CD4-positive, alpha-beta memory T cell (primary cell): Measurements from ENCODE around the gene ITM2C. TPM values are rescaled to one million over a fixed set of nuclear protein-coding genes. Genes with fewer than 3 reads are reported as not detected.
A peak's percentile ranks its signal among the peaks of the same experiment; 100 is the strongest.

Source experiments
- CTCF ChIA-PET: fragments of 350-600 bp; sonication (Branson Sonifier 250); formaldehyde crosslinking; loops from one replicate; lab custom pipeline; 2021; ENCODE audit warnings: inconsistent platforms; ENCODE audit not compliant: partially characterized antibody; lab: Charles Lee
- POLR2A ChIA-PET: fragments of 350-600 bp; sonication (Branson Sonifier 250); formaldehyde crosslinking; loops from one replicate; lab custom pipeline; 2021; ENCODE audit not compliant: partially characterized antibody; lab: Charles Lee
- DNase-seq, 5 donors: peaks; one replicate each; pipeline versions ENCODE4 v3.0.0 to v3.0.0-alpha.2; 2020 to 2022; ENCODE audit warnings: mixed read lengths in 1 of 5
- H3K27ac ChIP-seq: one replicate; pipeline ENCODE4 v1.7.0; 2013; ENCODE audit warnings: low read depth, low read length
- H3K27me3 ChIP-seq: 2 replicates; pipeline ENCODE4 v1.7.0; 2013; ENCODE audit warnings: mild to moderate bottlenecking, low read length, moderate library complexity; ENCODE audit not compliant: insufficient read depth
- H3K36me3 ChIP-seq: 2 replicates; pipeline ENCODE4 v1.7.0; 2013; ENCODE audit warnings: mild to moderate bottlenecking, low read length, moderate library complexity; ENCODE audit not compliant: insufficient read depth
- H3K4me1 ChIP-seq: 2 replicates; pipeline ENCODE4 v1.7.0; 2013; ENCODE audit warnings: mild to moderate bottlenecking, low read length, moderate library complexity; ENCODE audit not compliant: insufficient read depth
- H3K4me3 ChIP-seq, 2 donors: one replicate each; pipeline ENCODE4 v1.7.0; 2013; ENCODE audit warnings: low read length in 2 of 2, mild to moderate bottlenecking in 1 of 2
- H3K9me3 ChIP-seq, 2 donors: one replicate each; pipeline ENCODE4 v1.7.0; 2013; ENCODE audit warnings: low read length in 2 of 2, control low read depth in 1 of 2; ENCODE audit not compliant: control insufficient read depth in 1 of 2
- H3K27ac Mint-ChIP-seq, 7 donors: one replicate each; pipeline ENCODE4 v1.8.0; 2020 to 2021; ENCODE audit warnings: mixed read lengths in 7 of 7, mild to moderate bottlenecking in 6 of 7, inconsistent platforms in 3 of 7, moderate library complexity in 3 of 7
- H3K27me3 Mint-ChIP-seq, 2 donors: one replicate each; pipeline ENCODE4 v1.8.0; 2020 to 2021; ENCODE audit warnings: mixed read lengths in 2 of 2
- H3K36me3 Mint-ChIP-seq, 2 donors: one replicate each; pipeline ENCODE4 v1.8.0; 2020 to 2021; ENCODE audit warnings: mixed read lengths in 2 of 2, inconsistent platforms in 1 of 2, mild to moderate bottlenecking in 1 of 2
- H3K4me1 Mint-ChIP-seq, 4 donors: one replicate each; pipeline ENCODE4 v1.8.0; 2020 to 2021; ENCODE audit warnings: mixed read lengths in 4 of 4, mild to moderate bottlenecking in 1 of 4
- H3K4me3 Mint-ChIP-seq, 8 donors: one replicate each; pipeline ENCODE4 v1.8.0; 2020 to 2021; ENCODE audit warnings: mixed read lengths in 8 of 8, mild to moderate bottlenecking in 7 of 8, moderate library complexity in 6 of 8, inconsistent platforms in 3 of 8
- H3K9me3 Mint-ChIP-seq, 8 donors: one replicate each; pipeline ENCODE4 v1.8.0; 2020 to 2021; ENCODE audit warnings: mixed read lengths in 8 of 8, mild to moderate bottlenecking in 5 of 8, inconsistent platforms in 3 of 8, moderate library complexity in 1 of 8
- intact Hi-C: fragments of 100-400 bp; cut with micrococcal nuclease; formaldehyde crosslinking; loops from one replicate; pipeline ENCODE4 v1.15.1; 2023
- polyA plus RNA-seq, 2 donors: library from polyadenylated mRNA; unstranded; fragments of 300-500 nt; fragmentation: Illumina TruSeq; gene quantifications; one replicate each; pipeline ENCODE4 v1.2.3, GENCODE V29; 2021
- total RNA-seq, 2 experiments: library from RNA; stranded (reverse); gene quantifications; one replicate each; pipeline ENCODE4 v1.2.3, GENCODE V29; 2021

Gene ITM2C
- total RNA-seq (10 to 100 TPM; 24.1 to 24.3 TPM), polyA plus RNA-seq (10 to 100 TPM; 32.5 to 40.8 TPM)

DNA sequence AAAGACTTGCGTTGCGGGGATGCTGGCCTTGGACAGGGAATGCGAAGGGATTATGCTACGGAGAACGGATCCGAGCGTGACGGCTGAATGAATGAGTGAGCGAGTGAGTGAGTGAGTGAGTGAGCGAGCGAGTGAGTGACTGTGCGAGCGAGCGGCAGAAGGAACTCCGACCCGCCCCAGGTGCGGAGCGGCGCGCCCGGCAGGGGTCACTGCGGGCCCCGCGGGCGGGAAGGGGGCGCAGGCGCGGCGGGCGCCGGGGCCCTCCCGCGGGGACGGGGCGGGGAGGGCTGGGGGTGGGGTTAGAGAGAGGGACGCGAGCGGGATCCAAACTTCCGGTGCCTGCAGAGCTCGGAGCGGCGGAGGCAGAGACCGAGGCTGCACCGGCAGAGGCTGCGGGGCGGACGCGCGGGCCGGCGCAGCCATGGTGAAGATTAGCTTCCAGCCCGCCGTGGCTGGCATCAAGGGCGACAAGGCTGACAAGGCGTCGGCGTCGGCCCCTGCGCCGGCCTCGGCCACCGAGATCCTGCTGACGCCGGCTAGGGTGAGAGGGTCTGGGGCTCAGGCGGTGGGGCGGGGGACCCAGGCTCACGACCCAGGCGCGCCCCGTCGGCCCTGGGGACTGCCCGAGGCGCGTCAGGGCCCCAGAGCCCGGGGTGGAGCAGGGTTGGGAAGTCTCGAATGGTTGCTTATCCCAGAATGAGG is at the start of gene ITM2C:
ITM2C (plus strand) TSS at position 338 of the 702 bp plus-strand sequence; CDS start at position 422, 84 bp downstream.
- intact Hi-C loops: loop anchor here (2.0 to 10.0 kb wide), 2 partner anchors 16 to 110 kb away; no protein-coding TSS in a partner anchor
- POLR2A ChIA-PET: interaction anchor here (1.0 to 1.7 kb wide), 5 partner anchors 8 to 123 kb away, joined by 3 to 8 read pairs (median 5); partner anchors contain the start of gene GPR55

GRCh38 chr2:230815088-230815487 is 49.7 kb upstream of the ITM2C start:
- Mint-ChIP-seq H3K27me3 (no peaks in the 10 kb centered on the region), H3K36me3 (peaks cover 48 to 90% of the 10 kb centered on the region in 2 donors), H3K4me3 (no peak overlapping the region), H3K4me1 (peaks cover 5 to 20% (median 13%) of the 10 kb centered on the region in 4 donors), H3K9me3 (peaks cover 0 to 1% (median 0%) of the 10 kb centered on the region in 8 donors), H3K27ac (peak overlapping the region in 6 of 7 donors; percentile 25 to 90 (median 56))
- H3K27me3 ChIP-seq: no peaks in the 10 kb centered on the region
- peaks cover 63% of the 10 kb centered on the region for H3K36me3 ChIP-seq
- DNase-seq: no peak
- H3K4me1 ChIP-seq: no peaks in the 10 kb centered on the region
- intact Hi-C loops: no loop called here
- no peaks in the 10 kb centered on the region for H3K9me3 ChIP-seq
- no peak overlapping the region for H3K27ac ChIP-seq
- ChIA-PET CTCF (interaction anchor here (1.4 to 2.8 kb wide), 2 partner anchors 9 to 18 kb away, joined by 5 to 18 read pairs; no protein-coding TSS in a partner anchor), POLR2A (interaction anchor here (0.9 kb wide), 1 partner anchor 21 kb away, joined by 3 read pairs; no protein-coding TSS in a partner anchor)
- H3K4me3 ChIP-seq: no peak overlapping the region

More for the DNA sequence above, at the start of gene ITM2C:
- no peaks in the 10 kb centered on the region for H3K36me3 ChIP-seq
- no peaks in the 10 kb centered on the region for H3K9me3 ChIP-seq
- H3K9me3 Mint-ChIP-seq: peaks cover 0 to 1% (median 0%) of the 10 kb centered on the region in 8 donors
- peak within 1 kb of the TSS; percentile 34 to 70 for H3K4me3 ChIP-seq
- H3K27ac ChIP-seq: peak within 1 kb of the TSS; percentile 45
- peak within 1 kb of the TSS; percentile 78 to 97 (median 88) for H3K27ac Mint-ChIP-seq
- H3K4me1 Mint-ChIP-seq: peaks cover 19 to 67% (median 41%) of the 10 kb centered on the region in 4 donors
- H3K36me3 Mint-ChIP-seq: peaks cover 0 to 4% of the 10 kb centered on the region in 2 donors
- CTCF ChIA-PET: interaction anchor here (1.0 to 1.6 kb wide), 8 partner anchors 8 to 705 kb away, joined by 3 to 7 read pairs (median 4); partner anchors contain the start of gene GPR55
- H3K27me3 Mint-ChIP-seq: peaks cover 0 to 2% of the 10 kb centered on the region in 2 donors
- DNase-seq: peak; percentile 71 to 81 (median 74)
- H3K4me1 ChIP-seq: peaks cover 39% of the 10 kb centered on the region
- peak within 1 kb of the TSS; percentile 86 to 97 (median 93) for H3K4me3 Mint-ChIP-seq
- H3K27me3 ChIP-seq: no peaks in the 10 kb centered on the region

- Histone ChIP-seq H3K36me3 (peaks cover 51% of the 10 kb centered on the region), H3K4me1 (no peaks in the 10 kb centered on the region), H3K27ac (no peak overlapping the region), H3K4me3 (no peak overlapping the region), H3K9me3 (no peaks in the 10 kb centered on the region), H3K27me3 (no peaks in the 10 kb centered on the region)
- CTCF ChIA-PET: interaction anchor here (0.5 to 1.4 kb wide), 5 partner anchors 9 to 36 kb away, joined by 3 to 5 read pairs (median 3); no protein-coding TSS in a partner anchor
- POLR2A ChIA-PET: no interaction called here
- Mint-ChIP-seq H3K4me3 (no peak overlapping the region), H3K27ac (peak overlapping the region in 5 of 7 donors; percentile 44 to 79 (median 64)), H3K9me3 (peaks cover 0 to 1% (median 0%) of the 10 kb centered on the region in 8 donors), H3K27me3 (no peaks in the 10 kb centered on the region), H3K4me1 (peaks cover 2 to 18% (median 10%) of the 10 kb centered on the region in 4 donors), H3K36me3 (peaks cover 39 to 82% of the 10 kb centered on the region in 2 donors)
- intact Hi-C loops: no loop called here
- DNase-seq: no peak
These were observed 48.0 kb upstream of the ITM2C start for GRCh38 chr2:230816735-230817134.

- no peaks in the 10 kb centered on the region for H3K27me3 Mint-ChIP-seq
- peaks cover 0 to 15% (median 6%) of the 10 kb centered on the region in 4 donors for H3K4me1 Mint-ChIP-seq
- Histone ChIP-seq H3K4me1 (peaks cover 5% of the 10 kb centered on the region), H3K27me3 (no peaks in the 10 kb centered on the region), H3K4me3 (no peak overlapping the region), H3K9me3 (no peaks in the 10 kb centered on the region), H3K27ac (no peak overlapping the region), H3K36me3 (peaks cover 41% of the 10 kb centered on the region)
- no peak overlapping the region for H3K4me3 Mint-ChIP-seq
- no peak for DNase-seq
- peak overlapping the region in 3 of 7 donors; percentile 31 to 37 (median 37) for H3K27ac Mint-ChIP-seq
- peaks cover 0 to 1% (median 0%) of the 10 kb centered on the region in 8 donors for H3K9me3 Mint-ChIP-seq
- POLR2A ChIA-PET: no interaction called here
- CTCF ChIA-PET: interaction anchor here (1.1 to 1.4 kb wide), 3 partner anchors 27 to 168 kb away, joined by 3 to 6 read pairs (median 3); no protein-coding TSS in a partner anchor
- intact Hi-C loops: no loop called here
- H3K36me3 Mint-ChIP-seq: peaks cover 26 to 57% of the 10 kb centered on the region in 2 donors
These were observed 45.3 kb upstream of the ITM2C start for GRCh38 chr2:230819433-230819832.

- DNase-seq: no peak
- Mint-ChIP-seq H3K4me3 (no peak overlapping the region), H3K9me3 (peaks cover 0 to 1% (median 0%) of the 10 kb centered on the region in 8 donors), H3K36me3 (peaks cover 24 to 40% of the 10 kb centered on the region in 2 donors), H3K27me3 (peaks cover 5 to 8% of the 10 kb centered on the region in 2 donors), H3K27ac (peak overlapping the region in 3 of 7 donors; percentile 3 to 39 (median 33)), H3K4me1 (peaks cover 2 to 13% (median 4%) of the 10 kb centered on the region in 4 donors)
- POLR2A ChIA-PET: no interaction called here
- Histone ChIP-seq H3K4me1 (peaks cover 8% of the 10 kb centered on the region), H3K36me3 (peaks cover 27% of the 10 kb centered on the region), H3K9me3 (no peaks in the 10 kb centered on the region), H3K4me3 (no peak overlapping the region), H3K27ac (no peak overlapping the region), H3K27me3 (no peaks in the 10 kb centered on the region)
- CTCF ChIA-PET: interaction anchor here (1.1 to 6.2 kb wide), 5 partner anchors 8 to 167 kb away, joined by 3 to 80 read pairs (median 22); no protein-coding TSS in a partner anchor
- intact Hi-C loops: loop anchor here (5.0 kb wide), 1 partner anchor 631 kb away; no protein-coding TSS in a partner anchor
These were observed 43.3 kb upstream of the ITM2C start for GRCh38 chr2:230821261-230821990.

DNA sequence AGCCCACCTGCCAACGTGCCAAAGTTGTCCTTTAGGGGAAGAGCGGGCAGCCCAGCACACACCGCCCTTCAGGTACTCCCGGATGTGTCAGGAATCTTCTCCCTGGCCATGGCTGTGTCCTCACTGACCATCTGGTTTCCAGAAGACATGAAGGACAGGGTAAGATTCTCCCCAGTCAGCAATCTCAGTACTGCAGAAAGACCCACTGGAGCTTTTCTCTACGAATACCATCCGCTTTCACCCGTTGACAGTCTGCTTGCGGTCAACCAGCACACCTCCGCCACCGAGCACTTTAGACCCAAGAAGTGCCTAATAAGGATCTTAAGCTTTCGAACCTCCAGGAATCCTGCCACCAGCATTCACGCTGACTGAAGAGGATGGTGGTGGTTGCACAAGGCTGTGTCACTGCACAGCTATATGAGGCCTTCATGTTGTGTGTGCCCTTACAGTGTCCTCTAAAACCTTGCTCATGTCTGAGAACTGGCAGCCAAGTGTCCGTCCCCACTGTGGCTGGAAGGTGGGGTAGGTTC is 42.7 kb upstream of the ITM2C start:
- peaks cover 18 to 33% of the 10 kb centered on the region in 2 donors for H3K36me3 Mint-ChIP-seq
- no peak for DNase-seq
- Histone ChIP-seq H3K4me1 (peaks cover 8% of the 10 kb centered on the region), H3K4me3 (no peak overlapping the region), H3K27ac (no peak overlapping the region), H3K36me3 (peaks cover 21% of the 10 kb centered on the region), H3K9me3 (no peaks in the 10 kb centered on the region), H3K27me3 (no peaks in the 10 kb centered on the region)
- peak overlapping the region in 1 of 7 donors; percentile 33 for H3K27ac Mint-ChIP-seq
- H3K27me3 Mint-ChIP-seq: peaks cover 11 to 13% of the 10 kb centered on the region in 2 donors
- POLR2A ChIA-PET: no interaction called here
- H3K9me3 Mint-ChIP-seq: no peaks in the 10 kb centered on the region
- H3K4me1 Mint-ChIP-seq: peaks cover 2 to 13% (median 7%) of the 10 kb centered on the region in 4 donors
- H3K4me3 Mint-ChIP-seq: no peak overlapping the region
- intact Hi-C loops: loop anchor here (5.0 kb wide), 1 partner anchor 630 kb away; no protein-coding TSS in a partner anchor
- CTCF ChIA-PET: interaction anchor here (1.1 to 6.2 kb wide), 7 partner anchors 8 to 630 kb away, joined by 3 to 80 read pairs (median 18); no protein-coding TSS in a partner anchor
